Gastroesophageal sphincter (tissue), 3 donors: ENCODE results near the gene AIG1.

Source experiments
- CTCF ChIP-seq, 4 experiments: fragments of 200-600 bp in 2 of 4; fragments of 450-650 bp in 2 of 4; sonication (generic) in 1 of 4; IDR thresholded peaks; one replicate each; pipeline ENCODE4 v1.5.1; 2017 to 2019; ENCODE audit warnings: antibody characterized with exemption in 4 of 4, mild to moderate bottlenecking in 2 of 4, moderate library complexity in 2 of 4
- POLR2A ChIP-seq, 2 donors: fragments of 450-650 bp; IDR thresholded peaks; one replicate each; pipeline ENCODE4 v1.6.1; 2017; ENCODE audit warnings: antibody characterized with exemption in 2 of 2, mild to moderate bottlenecking in 2 of 2, moderate library complexity in 1 of 2
- POLR2AphosphoS5 ChIP-seq: sonication (generic); formaldehyde crosslinking; IDR thresholded peaks from one replicate; pipeline ENCODE4 v1.6.1; 2017; ENCODE audit warnings: antibody characterized with exemption

- TF ChIP-seq CTCF (IDR thresholded peaks at IDR 0.05): no peak
- no peak for TF ChIP-seq POLR2AphosphoS5
- no peak for TF ChIP-seq POLR2A (IDR thresholded peaks at IDR 0.05)
Measured at GRCh38 chr6:143159001-143159400, 98.3 kb downstream of the AIG1 start.
